HepG2 (cell line): ENCODE results near the gene TFF1. TPM values are rescaled to one million over a fixed set of nuclear protein-coding genes. Genes with fewer than 3 reads are reported as not detected.

Source experiments
- ARNTL ChIP-seq: sonication (generic); formaldehyde crosslinking; IDR thresholded peaks from 2 replicates; pipeline ENCODE4 v1.4.0; 2020; ENCODE audit warnings: mild to moderate bottlenecking, missing genetic modification reagents
- ASH2L ChIP-seq: fragments of 300-600, 200-600 bp; sonication (generic); IDR thresholded peaks from 2 replicates; pipeline ENCODE4 v1.7.0; 2017; ENCODE audit warnings: low read depth, mild to moderate bottlenecking, moderate library complexity, mixed read lengths, low read length; ENCODE audit not compliant: insufficient read length
- BRCA1 ChIP-seq: sonication (generic); formaldehyde crosslinking; IDR thresholded peaks from 2 replicates; pipeline ENCODE4 v1.4.0; 2020; ENCODE audit warnings: missing genetic modification reagents
- CBX5 ChIP-seq: sonication (generic); formaldehyde crosslinking; IDR thresholded peaks from 2 replicates; pipeline ENCODE4 v1.4.0; 2020; ENCODE audit warnings: missing genetic modification reagents, borderline replicate concordance
- FOXJ3 ChIP-seq: sonication (generic); formaldehyde crosslinking; IDR thresholded peaks from 2 replicates; pipeline ENCODE4 v1.4.0; 2020; ENCODE audit warnings: missing genetic modification reagents, mild to moderate bottlenecking, borderline replicate concordance
- KAT8 ChIP-seq: IDR thresholded peaks from 2 replicates; pipeline ENCODE4 v1.6.1; 2016; ENCODE audit warnings: missing genetic modification reagents, missing compliant biosample characterization
- KDM4B ChIP-seq: sonication (generic); formaldehyde crosslinking; IDR thresholded peaks from 2 replicates; pipeline ENCODE4 v1.4.0; 2020; ENCODE audit warnings: missing genetic modification reagents
- KDM5B ChIP-seq: sonication (generic); formaldehyde crosslinking; IDR thresholded peaks from 2 replicates; pipeline ENCODE4 v1.4.0; 2020; ENCODE audit warnings: missing genetic modification reagents, mild to moderate bottlenecking, borderline replicate concordance
- MEIS1 ChIP-seq: sonication (generic); formaldehyde crosslinking; IDR thresholded peaks from 2 replicates; pipeline ENCODE4 v1.9.0; 2021; ENCODE audit warnings: mild to moderate bottlenecking, missing genetic modification reagents, moderate library complexity, borderline replicate concordance
- PPARG ChIP-seq: conservative IDR thresholded peaks from 2 replicates; pipeline ENCODE4 v1.6.1; 2016; ENCODE audit warnings: missing biosample characterization, missing genetic modification reagents
- SIX4 ChIP-seq: sonication (generic); formaldehyde crosslinking; IDR thresholded peaks from 2 replicates; pipeline ENCODE4 v1.4.0; 2020; ENCODE audit warnings: missing genetic modification reagents
- SP1 ChIP-seq, 2 experiments: fragments of 450-650 bp in 1 of 2; sonication (generic) in 1 of 2; formaldehyde crosslinking in 1 of 2; IDR thresholded peaks; 2 replicates each; pipeline versions ENCODE4 v1.4.0 to v1.6.1; 2016 to 2020; ENCODE audit warnings: missing genetic modification reagents in 1 of 2
- SRF ChIP-seq: IDR thresholded peaks from 2 replicates; pipeline ENCODE4 v1.6.1; 2011; ENCODE audit warnings: mild to moderate bottlenecking, low read depth, low read length, moderate library complexity
- SRSF4 ChIP-seq: fragments of 200-400 bp; formaldehyde crosslinking; IDR thresholded peaks from one replicate; pipeline ENCODE4 v1.6.1; 2018; ENCODE audit warnings: mild to moderate bottlenecking, low read depth, low read length, moderate library complexity; ENCODE audit not compliant: poor library complexity, severe bottlenecking
- STAG1 ChIP-seq: sonication (generic); formaldehyde crosslinking; IDR thresholded peaks from 2 replicates; pipeline ENCODE4 v1.4.0; 2020; ENCODE audit warnings: missing genetic modification reagents
- ZBTB21 ChIP-seq: sonication (generic); formaldehyde crosslinking; IDR thresholded peaks from 2 replicates; pipeline ENCODE4 v1.4.0; 2020; ENCODE audit warnings: missing genetic modification reagents
- ZNF124 ChIP-seq: sonication (generic); formaldehyde crosslinking; IDR thresholded peaks from 2 replicates; pipeline ENCODE4 v1.4.0; 2020; ENCODE audit warnings: missing genetic modification reagents
- ZNF207 ChIP-seq: fragments of 450-650 bp; IDR thresholded peaks from 2 replicates; pipeline ENCODE4 v1.6.1; 2016; ENCODE audit warnings: antibody characterized with exemption, borderline replicate concordance
- ZNF234 ChIP-seq: sonication (generic); formaldehyde crosslinking; conservative IDR thresholded peaks from 2 replicates; pipeline ENCODE4 v1.5.1; 2020; ENCODE audit warnings: mild to moderate bottlenecking, missing genetic modification reagents
- ZNF292 ChIP-seq: sonication (generic); formaldehyde crosslinking; IDR thresholded peaks from 2 replicates; pipeline ENCODE4 v1.8.1; 2022; ENCODE audit warnings: mild to moderate bottlenecking, low read depth, missing genetic modification reagents, borderline replicate concordance
- ZNF773 ChIP-seq: sonication (generic); formaldehyde crosslinking; IDR thresholded peaks from 2 replicates; pipeline ENCODE4 v1.4.0; 2020; ENCODE audit warnings: missing genetic modification reagents, borderline replicate concordance
- polyA plus RNA-seq, 8 experiments: library from polyadenylated mRNA; depleted of rRNA in 3 of 8; stranded (reverse) in 7 of 8; unstranded in 1 of 8; fragments of >200 nt; fragmentation: Illumina TruSeq in 4 of 8; extraction: Trizol in 4 of 8; gene quantifications; 2 replicates each; pipeline versions ENCODE4 v1.2.1 to v1.2.3, GENCODE V29; 2011 to 2016; ENCODE audit warnings: low read depth in 4 of 8, missing spikeins in 1 of 8, mixed read lengths in 1 of 8; ENCODE audit not compliant: insufficient read depth in 1 of 8
- total RNA-seq, 5 experiments: library from RNA; depleted of rRNA; stranded (reverse); fragments of >200 nt; fragmentation: Illumina TruSeq; extraction: Trizol; gene quantifications; 2 replicates each; pipeline ENCODE4 v1.2.3, GENCODE V29; 2016; ENCODE audit warnings: low read depth in 1 of 5
- TF ChIP-seq, protein P1 (sequence below): sonication (generic); formaldehyde crosslinking; IDR thresholded peaks from 2 replicates; pipeline ENCODE4 v1.5.0; 2020; ENCODE audit warnings: mild to moderate bottlenecking, missing genetic modification reagents
- TF ChIP-seq, protein P2 (sequence below): sonication (generic); formaldehyde crosslinking; IDR thresholded peaks from 2 replicates; pipeline ENCODE4 v1.4.0; 2020; ENCODE audit warnings: missing genetic modification reagents, borderline replicate concordance
- TF ChIP-seq, protein P3 (sequence below): sonication (generic); formaldehyde crosslinking; IDR thresholded peaks from 2 replicates; pipeline ENCODE4 v1.5.0; 2020; ENCODE audit warnings: mild to moderate bottlenecking, low read depth, missing genetic modification reagents, borderline replicate concordance

TFF1 gene
- total and polyA plus RNA-seq, 2 of the 13 experiments (the other 11 are each of a cell fraction or from before 2014, with no cell fraction given): 0.24 to 19.4 TPM

DNA sequence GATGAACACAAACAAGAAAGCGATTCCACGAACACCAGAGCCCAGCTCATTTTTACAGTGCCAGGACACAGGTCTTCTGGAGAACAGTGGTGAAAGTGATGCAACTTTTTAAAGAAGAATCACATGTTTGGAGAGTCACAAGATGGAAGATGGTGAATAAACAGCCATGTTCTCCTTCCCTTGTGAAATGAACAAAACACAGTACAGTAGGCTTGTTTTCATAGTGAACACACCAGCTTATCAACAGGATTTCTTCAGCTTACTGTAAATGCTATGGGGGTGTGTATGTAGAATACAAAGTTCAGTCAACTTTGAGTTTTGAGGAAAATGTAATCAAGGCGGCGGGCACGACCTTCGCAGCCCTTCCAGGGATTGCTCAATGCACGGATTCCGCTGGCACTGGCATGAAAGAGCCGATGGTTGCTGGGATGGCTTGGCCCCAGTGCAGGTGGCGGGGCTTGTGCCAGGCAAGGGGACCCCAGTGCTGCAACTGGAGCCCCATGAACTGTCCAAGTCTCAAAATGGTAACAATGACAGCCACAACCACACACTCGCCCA is 19.8 kb upstream of the TFF1 start (continued):
- TF ChIP-seq, protein P1, sequence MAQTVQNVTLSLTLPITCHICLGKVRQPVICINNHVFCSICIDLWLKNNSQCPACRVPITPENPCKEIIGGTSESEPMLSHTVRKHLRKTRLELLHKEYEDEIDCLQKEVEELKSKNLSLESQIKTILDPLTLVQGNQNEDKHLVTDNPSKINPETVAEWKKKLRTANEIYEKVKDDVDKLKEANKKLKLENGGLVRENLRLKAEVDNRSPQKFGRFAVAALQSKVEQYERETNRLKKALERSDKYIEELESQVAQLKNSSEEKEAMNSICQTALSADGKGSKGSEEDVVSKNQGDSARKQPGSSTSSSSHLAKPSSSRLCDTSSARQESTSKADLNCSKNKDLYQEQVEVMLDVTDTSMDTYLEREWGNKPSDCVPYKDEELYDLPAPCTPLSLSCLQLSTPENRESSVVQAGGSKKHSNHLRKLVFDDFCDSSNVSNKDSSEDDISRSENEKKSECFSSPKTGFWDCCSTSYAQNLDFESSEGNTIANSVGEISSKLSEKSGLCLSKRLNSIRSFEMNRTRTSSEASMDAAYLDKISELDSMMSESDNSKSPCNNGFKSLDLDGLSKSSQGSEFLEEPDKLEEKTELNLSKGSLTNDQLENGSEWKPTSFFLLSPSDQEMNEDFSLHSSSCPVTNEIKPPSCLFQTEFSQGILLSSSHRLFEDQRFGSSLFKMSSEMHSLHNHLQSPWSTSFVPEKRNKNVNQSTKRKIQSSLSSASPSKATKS: peak; percentile 71; the same call in 1 of the 2 replicates
- TF ChIP-seq ZNF124 (no peak), KDM4B (peak; percentile 90), ZBTB21 (CRISPR knock-in tag) (no peak), BRCA1 (no peak), ZNF773 (CRISPR knock-in tag) (no peak), ZNF207 (no peak), SRF (no peak), ARNTL (CRISPR knock-in tag) (peak; percentile 59; the same call in 1 of the 2 replicates), FOXJ3 (CRISPR knock-in tag) (peak; percentile 91), ZNF234 (no peak), SIX4 (CRISPR knock-in tag) (peak; percentile 65), SP1 (IDR thresholded peaks at IDR 0.05) (no peak), SP1 (CRISPR knock-in tag; IDR thresholded peaks at IDR 0.05) (0 out of 2 replicates have a peak, but pooled peaks have one; percentile 6), ZNF292 (CRISPR knock-in tag) (peak; percentile 65; the same call in 1 of the 2 replicates), PPARG (CRISPR knock-in tag) (peak; percentile 59), STAG1 (CRISPR knock-in tag) (no peak), CBX5 (peak; percentile 68; the same call in 1 of the 2 replicates), SRSF4 (no peak), MEIS1 (CRISPR knock-in tag) (no peak), KAT8 (CRISPR knock-in tag) (peak; percentile 76), ASH2L (peak; percentile 84), KDM5B (CRISPR knock-in tag) (no peak)
- TF ChIP-seq, protein P2, sequence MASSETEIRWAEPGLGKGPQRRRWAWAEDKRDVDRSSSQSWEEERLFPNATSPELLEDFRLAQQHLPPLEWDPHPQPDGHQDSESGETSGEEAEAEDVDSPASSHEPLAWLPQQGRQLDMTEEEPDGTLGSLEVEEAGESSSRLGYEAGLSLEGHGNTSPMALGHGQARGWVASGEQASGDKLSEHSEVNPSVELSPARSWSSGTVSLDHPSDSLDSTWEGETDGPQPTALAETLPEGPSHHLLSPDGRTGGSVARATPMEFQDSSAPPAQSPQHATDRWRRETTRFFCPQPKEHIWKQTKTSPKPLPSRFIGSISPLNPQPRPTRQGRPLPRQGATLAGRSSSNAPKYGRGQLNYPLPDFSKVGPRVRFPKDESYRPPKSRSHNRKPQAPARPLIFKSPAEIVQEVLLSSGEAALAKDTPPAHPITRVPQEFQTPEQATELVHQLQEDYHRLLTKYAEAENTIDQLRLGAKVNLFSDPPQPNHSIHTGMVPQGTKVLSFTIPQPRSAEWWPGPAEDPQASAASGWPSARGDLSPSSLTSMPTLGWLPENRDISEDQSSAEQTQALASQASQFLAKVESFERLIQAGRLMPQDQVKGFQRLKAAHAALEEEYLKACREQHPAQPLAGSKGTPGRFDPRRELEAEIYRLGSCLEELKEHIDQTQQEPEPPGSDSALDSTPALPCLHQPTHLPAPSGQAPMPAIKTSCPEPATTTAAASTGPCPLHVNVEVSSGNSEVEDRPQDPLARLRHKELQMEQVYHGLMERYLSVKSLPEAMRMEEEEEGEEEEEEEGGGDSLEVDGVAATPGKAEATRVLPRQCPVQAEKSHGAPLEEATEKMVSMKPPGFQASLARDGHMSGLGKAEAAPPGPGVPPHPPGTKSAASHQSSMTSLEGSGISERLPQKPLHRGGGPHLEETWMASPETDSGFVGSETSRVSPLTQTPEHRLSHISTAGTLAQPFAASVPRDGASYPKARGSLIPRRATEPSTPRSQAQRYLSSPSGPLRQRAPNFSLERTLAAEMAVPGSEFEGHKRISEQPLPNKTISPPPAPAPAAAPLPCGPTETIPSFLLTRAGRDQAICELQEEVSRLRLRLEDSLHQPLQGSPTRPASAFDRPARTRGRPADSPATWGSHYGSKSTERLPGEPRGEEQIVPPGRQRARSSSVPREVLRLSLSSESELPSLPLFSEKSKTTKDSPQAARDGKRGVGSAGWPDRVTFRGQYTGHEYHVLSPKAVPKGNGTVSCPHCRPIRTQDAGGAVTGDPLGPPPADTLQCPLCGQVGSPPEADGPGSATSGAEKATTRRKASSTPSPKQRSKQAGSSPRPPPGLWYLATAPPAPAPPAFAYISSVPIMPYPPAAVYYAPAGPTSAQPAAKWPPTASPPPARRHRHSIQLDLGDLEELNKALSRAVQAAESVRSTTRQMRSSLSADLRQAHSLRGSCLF (CRISPR knock-in tag): no peak
- TF ChIP-seq, protein P3, sequence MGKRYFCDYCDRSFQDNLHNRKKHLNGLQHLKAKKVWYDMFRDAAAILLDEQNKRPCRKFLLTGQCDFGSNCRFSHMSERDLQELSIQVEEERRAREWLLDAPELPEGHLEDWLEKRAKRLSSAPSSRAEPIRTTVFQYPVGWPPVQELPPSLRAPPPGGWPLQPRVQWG (CRISPR knock-in tag): no peak
